Activated naive CD4-positive, alpha-beta T cell treated with anti-CD3 and anti-CD28 coated beads, Interleukin-2, amount 50 U/mL, for 16 hours (primary cell): ENCODE results near the gene SMOC2.
"Not testable (repeated sequence)": the region's sequence is repeated elsewhere in the genome, so short reads cannot be mapped to it uniquely, and the experiment has no call there.

Experiments used
- DNase-seq: peaks from one replicate; pipeline ENCODE4 v3.0.0-alpha.2; 2020

SMOC2 gene

DNA sequence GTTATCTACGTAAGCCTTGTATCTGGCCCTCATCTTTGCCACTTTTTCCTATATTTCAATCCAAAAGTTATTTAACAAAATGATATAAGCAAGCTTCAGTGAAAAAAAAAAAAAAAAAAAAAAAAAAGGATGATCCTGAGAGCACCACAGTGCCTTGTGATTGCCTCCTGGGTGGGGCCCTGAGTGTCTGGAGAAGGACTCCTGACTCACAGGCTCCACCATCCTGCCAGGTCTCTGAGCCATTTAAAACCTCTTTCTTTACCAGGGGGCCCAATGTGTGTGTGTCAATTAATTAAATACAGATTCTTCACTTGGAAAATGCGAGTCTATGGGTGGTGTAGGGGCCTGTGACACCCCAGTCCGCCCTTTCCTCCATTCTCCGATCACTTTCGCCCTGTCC, 105.2 kb downstream of the SMOC2 start:
- DNase-seq, result no peak

DNA sequence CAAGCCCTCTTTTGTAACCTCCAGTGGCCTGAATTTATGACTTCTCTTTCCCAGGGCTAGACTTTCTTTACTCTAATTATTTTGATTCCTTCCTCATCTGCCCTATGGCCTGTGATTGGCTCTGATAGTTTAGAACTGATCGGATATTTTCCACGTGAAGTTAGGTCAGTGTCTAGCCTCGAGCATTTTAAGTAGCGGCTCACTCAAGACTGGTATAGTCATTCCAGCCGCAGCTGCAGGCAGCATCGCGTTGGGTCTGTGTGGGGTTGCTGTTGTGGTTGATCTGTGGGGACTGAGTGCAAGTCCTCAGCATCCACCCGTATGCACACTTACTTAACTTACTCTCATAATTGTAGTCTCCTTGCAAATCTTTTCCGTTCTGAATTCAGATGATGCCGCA, 105.7 kb downstream of the SMOC2 start:
- DNase-seq, result no peak

DNA sequence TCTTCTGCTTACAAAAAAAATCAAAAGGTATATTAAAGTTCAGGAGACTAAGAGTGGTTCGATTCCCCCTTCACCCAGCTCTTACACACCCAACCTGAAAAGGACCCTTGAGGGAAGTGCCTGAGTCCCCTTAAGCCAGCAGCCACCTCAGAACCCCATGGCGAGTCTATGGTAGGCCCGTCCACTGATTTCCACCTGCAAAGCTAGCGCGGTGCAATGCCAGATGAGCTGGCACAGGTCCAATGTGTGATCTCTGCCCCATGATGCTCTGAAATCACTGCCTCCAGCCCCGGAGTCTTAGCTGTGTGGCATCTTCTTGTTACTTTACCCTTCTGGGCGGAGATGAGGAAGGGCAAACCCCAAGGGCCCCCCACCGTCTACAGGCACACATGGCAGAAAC, 109.3 kb downstream of the SMOC2 start:
- DNase-seq, result no peak

DNA sequence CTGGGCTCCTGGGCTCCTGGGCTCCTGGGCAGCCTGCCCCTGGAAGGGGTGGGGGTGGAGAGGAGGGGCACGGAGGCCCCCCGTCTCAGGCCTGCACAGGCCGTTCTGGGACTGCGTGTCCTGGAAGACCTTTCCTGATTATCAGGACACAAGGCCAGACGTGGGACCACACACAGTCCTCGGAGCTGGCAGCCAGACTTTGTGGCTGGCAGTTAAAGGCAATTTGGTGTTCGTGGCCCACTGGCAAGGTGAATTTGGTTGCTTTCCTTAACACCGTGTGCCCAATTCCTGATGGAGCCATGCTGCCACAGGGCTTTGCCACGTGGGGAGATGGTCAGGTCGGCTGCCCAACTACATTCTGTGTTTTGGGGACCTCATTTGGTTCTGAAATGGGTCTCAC, 113.5 kb downstream of the SMOC2 start:
- no peak for DNase-seq

DNA sequence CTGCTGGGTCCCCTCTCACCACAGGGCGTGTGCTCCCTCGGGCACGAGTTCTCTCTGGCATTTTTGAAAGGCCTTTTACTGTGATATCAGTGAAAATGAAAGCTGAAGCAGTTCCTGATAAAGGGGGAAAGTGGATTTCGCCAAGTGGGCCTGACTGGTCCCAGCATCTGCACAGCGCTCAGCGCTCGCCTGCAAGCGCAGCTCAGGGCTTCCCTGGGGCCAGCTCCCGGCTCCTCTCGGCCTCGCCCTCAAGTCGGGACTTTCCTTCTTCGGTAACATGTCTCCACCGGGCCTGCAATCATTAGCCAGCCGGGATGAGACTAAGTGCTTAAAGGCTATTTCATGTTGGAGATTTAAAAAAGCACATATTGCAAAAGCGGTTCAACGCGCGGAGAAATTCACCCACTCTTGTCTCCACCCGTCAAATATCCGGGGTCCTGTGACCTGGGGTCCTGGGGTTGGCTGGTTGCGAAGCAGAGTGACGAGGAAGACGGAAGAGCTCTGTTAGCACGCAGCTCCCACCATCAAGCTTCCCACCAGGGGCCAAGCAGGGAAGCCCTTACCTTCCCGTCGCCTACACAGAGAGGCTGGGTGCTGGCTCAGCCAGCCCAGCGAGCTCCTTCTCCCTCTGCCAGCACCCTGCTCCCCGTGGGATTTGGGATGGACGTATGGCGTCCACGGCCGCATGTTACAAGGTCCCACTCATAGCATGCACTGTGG, 114.1 kb downstream of the SMOC2 start:
- DNase-seq, result no peak

DNA sequence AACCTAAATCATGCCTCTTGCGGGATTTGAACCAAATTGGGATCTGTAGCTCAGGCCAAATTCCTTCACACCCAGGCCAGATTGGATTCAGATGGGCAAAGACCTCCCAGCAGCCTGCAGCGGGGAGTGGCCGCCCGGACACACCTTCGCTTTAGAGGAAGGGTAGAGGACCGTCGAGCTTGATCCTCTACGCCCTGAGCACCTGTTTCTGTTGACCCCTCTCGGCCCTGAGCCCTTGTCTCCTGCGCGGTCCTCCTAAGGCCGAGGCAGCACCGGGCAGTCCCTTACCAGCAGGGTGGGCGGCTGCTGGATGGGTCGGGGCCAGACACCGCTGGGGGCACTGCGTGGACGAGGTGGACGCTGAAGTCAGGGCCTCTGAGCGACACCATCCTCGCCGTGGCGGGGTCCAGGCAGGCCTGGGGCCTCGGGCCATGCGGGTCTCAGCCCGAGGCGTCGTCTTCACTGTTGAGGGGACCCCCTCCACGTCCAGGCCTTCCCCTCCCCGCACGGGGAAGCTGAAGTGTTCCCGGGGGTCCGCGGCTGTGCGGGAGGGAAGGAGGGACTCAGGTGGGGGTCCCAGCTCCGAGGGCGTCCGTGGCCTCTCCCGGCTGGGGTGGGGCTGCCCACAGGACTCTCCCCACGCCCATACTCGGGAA, 114.8 kb downstream of the SMOC2 start:
- DNase-seq, result no peak

DNA sequence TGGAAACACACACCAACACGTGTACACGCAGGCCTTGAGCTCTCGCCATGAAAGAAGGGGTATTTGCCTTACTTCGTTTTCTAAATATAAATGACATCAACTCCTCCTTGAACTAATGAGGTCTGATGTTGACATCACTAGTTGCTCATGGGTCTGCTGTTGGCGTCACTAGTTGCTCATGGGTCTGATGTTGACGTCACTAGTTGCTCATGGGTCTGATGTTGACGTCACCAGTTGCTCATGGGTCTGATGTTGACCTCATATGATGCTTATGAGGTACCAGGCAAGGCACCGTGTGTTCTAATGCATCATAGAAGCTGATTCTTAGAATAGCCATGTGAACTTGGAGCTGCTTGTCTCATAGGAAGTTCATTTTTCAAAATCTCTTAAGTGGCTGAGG, 116.5 kb downstream of the SMOC2 start:
- no peak for DNase-seq

DNA sequence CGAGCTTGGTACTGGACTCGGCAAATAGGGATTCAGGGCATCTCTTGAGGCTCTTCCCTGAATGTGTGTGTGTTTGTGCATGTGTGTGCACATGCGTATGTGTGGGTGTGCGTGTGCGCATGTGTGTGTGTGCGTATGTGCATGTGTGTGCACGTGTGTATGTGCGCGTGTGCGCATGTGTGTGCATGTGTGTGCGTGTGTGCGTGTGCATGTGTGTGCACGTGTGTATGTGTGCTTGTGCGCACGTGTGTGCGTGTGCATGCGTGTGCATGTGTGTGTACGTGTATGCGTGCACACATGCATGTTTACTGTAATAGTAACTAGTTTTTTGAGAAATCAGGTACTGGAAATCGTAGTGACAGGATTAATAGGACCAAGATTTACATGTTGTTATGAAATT, 117.7 kb downstream of the SMOC2 start:
- no peak for DNase-seq

DNA sequence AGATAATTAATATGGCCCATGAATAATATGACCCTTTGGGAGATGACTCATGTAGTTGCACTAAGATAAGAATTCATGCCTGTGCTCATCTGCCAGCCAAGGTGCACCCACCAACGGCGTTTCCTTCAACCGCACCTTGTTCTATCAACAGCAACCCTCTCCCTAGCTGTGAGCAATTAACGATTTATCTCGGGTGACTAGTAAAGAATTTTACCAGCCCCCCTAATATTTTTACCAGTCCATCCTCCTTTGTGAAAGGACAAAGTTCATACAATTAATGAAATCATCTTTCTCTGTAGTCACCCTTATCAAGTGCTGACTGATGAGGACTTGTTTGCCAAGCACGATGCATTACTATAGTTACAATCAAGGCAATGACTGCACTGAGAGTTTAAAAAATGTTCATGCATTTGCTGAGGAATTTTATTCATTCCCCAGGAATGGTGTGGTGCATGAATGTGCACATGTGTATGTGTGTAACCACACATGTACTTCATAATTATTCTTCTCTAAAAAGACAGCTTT, 118.7 kb downstream of the SMOC2 start:
- no peak for DNase-seq

DNA sequence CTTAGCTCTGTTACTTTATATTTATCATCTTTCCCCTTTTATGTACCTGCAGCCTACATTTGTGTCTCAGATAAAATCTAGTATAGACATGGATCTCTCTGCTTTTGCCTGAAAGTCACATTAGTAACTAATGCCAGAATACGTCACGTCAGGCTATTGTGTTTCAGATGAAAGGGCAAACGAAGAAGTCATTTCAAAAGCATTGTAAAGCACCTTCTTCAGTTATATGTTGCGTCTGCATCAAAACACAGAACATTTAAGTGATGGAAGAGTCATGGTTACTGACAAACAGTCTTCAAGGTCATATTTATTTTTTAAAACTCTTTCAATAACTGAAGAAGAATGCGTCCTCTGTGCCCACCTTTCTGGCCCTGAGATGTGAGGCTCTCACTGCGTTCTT, 119.1 kb downstream of the SMOC2 start:
- no peak for DNase-seq

DNA sequence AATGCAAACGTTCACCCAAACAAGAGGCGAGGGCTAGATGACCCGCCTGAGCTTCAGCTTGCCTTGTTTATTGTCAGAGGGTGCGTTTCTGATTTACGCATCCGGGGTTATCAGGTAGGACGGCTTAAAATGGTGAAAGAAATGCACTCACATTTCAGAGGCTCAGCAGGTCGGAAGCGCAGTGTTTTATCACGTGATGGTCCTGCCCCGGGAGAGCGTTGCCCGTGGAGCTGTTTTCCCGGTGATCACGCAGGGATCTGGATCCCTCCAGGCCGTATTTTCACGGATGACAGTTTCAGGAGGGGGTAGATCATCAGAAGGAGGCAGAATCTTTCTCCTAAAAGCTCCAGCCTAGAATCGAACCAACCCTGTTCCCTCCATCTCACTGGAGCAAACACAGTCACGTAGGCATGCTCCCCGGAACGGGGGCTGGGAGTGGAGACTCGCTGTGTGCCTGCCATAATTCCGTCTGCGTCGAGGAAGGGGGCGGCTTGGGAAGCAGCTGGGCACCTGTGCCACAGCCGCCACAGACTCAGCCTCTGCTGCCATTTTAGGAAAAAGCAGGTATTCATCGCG, 121.7 kb downstream of the SMOC2 start:
- DNase-seq, result no peak

DNA sequence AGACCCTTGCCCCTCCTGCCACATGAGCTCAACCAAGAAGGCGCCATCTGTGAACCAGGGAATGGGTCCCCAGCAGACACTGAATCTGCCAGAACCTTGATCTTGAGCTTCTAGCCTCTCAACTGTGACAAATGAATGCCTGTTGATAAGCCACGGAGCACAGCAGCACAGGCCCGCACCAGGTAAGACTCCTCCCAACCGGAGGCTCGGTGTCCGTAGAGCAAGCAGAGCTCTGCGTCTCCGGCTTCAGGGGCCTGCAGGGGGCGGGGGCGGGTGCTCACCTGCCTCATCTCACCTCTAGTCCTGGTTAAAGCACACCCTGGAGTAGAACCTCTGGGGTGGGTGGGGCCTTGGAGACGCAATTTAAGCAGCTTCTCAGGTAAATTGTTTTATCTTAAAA, 122.7 kb downstream of the SMOC2 start:
- DNase-seq, result no peak

DNA sequence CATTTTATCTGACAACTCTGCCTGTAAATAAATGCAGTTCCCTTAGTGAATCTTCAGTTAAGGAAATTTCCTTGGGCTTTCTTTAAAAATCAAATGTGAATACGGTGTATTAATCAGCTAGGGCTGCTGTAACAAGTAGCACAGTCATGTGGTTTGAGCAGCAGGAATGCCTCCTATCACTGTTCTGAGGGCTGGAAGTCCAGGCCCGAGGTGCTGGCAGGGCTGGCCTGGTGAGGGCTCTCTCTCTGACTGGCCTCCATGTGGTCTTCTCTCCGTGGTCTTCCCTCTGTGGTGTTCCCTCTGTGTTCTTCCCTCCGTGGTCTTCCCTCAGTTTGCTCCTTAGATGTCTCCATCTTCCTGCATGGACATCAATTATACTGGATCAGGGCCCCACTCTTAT, 124.1 kb downstream of the SMOC2 start:
- DNase-seq, result no peak

DNA sequence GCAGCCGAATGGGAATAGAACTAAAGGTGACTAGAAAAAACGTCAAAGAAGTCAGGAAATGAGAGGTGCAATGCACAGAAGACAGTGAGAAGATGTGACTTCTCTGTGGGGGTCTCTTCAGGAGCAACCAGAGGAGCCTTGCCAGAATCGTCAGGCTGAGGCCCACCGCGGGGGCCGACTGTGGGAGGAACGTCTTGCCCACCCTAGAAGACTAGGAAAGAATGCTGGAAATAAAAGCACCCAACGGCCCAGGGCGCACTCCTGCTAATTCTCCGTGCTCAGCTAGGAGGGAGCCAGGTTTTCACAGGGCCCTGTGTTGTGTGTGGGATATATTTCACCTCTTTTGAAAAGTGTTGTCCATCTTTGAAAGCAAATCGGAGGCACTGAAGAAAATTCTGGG, 129.2 kb downstream of the SMOC2 start:
- no peak for DNase-seq

DNA sequence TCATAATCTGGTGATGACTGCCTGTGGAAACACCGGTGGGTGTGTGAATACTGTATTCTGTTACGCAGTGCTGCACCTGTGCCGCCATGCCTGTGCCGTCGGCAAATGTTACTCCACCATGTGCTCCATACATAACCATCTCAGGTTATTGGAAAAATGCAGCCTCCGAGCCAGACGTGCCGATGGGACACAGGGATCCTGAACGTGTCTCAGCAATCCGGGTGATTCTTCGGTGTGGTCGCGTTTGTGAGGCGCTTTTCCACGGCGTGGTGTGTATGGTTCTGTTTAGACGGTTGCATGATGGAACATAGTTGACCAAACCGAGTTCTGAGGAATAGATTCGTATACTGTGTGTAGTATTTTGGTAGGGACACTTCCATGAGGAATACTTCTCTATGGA, 130.3 kb downstream of the SMOC2 start:
- DNase-seq, result no peak

DNA sequence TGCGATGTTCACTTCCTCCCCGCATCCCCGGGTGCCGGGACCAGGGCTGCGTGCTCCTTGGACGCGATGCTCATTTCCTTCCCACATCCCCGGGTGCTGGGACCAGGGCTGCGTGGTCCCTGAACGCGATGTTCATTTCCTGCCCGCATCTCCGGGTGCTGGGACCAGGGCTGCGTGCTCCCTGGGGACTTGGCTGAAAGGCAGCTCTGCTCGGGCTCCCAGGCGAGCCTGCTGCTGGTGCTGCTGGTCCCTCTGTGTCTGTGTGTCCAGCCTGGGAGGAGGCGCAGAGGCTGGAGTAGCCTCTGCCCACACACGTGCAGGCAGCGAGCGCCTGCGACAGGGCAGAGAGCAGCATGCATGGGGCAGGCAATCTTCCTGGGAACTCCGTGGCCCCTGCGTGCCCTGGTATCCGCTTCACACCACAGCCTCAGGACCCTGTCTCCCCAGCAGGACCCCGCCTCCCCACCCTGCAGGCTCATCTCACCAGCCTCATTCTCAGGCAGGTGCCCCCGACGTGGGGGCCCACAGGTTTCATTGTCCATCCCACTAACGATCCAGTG, 132.4 kb downstream of the SMOC2 start:
- not testable (repeated sequence) for DNase-seq

DNA sequence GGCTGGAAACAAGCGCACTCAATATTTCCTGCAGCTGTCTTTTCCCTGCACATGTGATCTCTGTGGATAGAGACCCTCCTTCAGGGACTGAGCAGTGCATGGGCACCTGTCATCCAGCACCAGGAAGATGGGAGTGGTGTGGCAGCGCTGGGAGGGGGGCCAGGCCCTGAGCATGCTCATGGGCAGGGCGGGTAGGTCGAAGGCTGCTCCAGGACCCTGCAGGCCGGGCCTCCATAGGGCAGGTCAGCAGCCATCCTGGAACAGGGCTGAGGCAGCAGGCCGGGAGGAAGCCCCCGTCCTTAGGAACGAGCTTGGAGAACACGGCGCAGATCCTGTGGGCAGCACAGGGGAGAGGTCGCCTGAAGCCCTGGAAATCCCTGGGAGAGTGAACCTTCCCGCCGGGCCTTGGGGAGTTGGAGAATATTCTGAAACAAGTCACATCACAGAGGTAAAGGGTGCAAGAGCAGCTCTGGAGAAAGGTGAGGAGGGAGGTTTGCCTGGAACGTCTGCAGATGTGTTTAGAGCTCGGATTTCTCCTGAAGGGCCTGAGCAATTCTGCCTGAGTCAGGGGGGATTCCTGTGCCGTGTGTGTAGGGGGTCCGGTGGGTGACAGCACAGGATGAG, 133.2 kb downstream of the SMOC2 start:
- no peak for DNase-seq

DNA sequence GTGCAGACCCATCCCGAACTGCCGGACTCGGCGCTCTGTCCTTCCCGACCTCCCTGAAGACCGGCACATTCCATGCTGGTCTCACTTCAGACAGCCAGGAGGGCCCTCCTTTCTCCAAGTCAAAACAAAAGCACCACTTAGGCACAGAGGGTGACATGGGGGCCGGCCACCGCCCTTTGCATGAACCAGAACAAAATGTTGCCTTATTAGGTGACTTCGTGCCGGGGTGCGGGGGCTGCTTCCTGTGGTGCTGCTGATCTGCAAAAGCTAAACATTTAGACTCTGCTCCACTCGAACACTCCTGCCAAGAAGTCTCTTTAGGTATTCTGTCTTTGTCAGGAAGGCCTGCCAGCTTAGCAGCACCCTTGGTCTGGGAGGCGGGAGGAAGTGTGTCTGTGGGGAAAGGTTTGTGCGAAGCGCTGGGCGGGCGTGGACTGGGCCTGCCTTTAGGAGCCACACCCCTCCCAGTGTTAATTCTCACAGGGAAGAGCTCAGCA, 133.8 kb downstream of the SMOC2 start:
- no peak for DNase-seq

DNA sequence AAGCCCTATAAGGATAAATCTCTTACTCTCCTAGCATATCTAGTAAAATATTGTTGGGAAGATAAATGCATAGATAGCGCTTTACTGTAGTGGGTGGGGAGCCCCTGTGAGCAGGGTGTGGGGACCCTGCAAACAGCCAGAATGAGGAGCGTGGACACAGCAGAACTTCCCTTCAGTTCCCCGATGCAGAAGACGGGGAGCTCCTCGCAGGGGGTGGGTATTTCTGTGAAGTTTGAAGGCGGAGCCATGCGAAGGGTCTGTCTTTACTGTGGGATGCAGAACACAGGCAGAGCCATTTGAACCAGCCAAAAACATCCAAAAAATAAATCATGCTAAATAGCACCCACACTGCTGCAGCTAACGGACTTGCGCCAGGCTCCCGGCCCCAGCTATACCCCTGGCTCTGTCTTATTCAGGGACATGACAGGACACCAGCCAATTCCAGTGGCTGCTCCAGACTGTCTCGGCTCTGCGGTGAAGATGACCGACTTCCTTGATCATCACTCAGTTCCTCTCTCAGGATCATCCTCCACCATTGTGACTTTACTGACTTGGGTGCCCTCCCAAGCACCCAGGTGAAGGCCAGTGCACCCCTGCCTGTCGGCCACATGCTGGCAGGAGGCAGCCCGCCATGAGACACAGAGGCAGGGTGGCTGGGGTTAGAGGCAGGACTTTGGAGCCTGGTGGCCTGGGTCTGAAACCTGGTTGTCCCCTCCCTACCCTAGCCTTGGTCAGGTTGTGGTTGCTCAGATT, 134.5 kb downstream of the SMOC2 start:
- DNase-seq, result no peak

DNA sequence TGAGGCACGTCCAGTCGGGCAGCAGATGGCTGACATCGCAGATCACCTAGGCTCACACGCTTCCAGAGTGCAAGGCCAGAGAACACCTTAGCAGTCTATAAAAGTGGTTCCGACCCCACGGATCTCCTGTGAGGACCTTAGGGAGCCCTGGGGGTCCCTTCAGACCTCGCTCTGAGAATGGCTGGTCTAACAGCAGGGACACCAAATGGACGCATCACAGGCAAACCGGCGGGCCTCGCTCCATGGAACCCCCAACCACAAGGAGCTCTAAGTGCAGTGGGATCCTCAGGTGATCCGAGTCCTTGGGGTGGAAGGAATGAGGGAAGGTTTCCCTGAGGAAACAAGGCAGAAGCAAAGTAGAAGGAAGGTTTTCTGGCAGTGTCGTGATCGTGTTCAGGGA, 135.4 kb downstream of the SMOC2 start:
- DNase-seq, result no peak

DNA sequence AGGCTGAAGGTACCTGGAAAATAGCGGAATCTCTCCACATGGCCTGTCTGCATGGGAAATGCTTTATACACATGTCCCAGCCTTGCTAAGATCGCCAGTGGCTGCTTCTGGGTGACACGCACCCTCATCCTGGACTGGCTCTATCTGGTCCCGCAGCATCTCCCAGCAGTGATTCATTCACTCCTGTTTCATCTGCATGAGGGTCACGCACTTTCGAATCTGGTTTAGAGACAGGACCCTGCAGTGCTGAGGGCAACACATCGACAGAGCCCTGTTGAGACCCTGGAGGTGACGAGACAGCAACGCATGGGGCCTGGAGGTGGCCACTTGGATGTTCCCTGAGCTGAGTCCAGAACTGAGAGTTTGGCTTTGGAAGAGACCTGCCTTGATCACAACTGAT, 136.5 kb downstream of the SMOC2 start:
- no peak for DNase-seq

DNA sequence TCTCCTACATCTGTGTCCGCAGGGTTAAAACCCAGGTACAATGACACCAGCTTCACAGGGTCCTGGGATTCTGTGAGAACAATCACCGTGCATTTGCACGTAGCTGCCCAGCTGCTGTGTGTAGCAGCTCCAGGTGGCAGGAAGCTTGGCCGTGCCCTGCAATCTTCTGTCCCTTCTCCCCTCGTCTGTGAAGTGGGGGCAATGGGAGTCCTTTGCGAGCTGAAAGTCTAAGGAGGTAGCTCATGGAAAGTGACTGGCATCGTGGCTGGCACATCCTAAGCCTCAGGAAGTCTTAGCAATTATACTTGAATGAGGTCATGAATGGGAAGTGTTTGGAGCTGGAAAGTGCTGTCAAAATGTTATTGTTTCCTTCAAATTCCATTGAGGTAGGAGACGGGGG, 137.1 kb downstream of the SMOC2 start:
- DNase-seq, result no peak

DNA sequence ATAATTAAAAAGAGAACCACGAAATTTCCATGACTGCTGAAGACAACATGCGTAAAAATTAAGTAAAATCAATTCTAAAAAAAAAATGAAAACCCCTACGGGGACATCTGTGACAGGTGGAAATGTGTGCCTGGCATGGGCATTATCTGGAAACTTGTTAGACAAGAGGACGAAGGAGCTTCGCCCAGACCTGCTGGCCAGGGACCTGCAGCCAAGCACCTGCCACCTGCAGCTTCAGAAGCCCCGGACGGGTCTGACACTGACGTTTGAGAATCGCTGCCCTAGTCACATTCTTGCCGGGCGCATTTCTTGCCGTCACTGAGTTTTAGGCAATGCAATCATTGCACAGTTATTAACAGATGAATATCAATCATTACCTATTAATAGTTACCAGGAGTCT, 140.3 kb downstream of the SMOC2 start:
- no peak for DNase-seq
